ENCODE measurements around the gene LRRN3.

DNA sequence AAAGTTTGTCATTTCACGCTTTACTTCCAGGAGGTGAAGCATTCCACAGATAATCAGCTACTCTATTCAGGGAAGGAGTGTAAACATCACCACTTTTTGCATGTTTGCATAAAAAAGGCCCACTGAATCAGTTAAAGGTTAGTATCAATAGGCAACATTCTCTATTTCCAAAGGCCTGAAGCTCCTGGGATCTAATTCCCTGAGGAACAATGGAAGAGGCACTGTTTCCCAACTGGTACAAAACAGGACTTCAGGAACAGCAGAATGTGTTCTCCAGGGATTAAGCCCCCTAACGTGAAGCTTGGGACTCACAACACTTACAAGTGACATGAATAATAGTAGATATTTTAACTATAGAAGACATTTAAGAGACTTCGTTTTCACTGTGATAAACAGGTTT lies 6.1 kb downstream of the LRRN3 start:
- no peak for TF ChIP-seq POLR2A (IDR thresholded peaks at IDR 0.05)
- TF ChIP-seq, protein P1, sequence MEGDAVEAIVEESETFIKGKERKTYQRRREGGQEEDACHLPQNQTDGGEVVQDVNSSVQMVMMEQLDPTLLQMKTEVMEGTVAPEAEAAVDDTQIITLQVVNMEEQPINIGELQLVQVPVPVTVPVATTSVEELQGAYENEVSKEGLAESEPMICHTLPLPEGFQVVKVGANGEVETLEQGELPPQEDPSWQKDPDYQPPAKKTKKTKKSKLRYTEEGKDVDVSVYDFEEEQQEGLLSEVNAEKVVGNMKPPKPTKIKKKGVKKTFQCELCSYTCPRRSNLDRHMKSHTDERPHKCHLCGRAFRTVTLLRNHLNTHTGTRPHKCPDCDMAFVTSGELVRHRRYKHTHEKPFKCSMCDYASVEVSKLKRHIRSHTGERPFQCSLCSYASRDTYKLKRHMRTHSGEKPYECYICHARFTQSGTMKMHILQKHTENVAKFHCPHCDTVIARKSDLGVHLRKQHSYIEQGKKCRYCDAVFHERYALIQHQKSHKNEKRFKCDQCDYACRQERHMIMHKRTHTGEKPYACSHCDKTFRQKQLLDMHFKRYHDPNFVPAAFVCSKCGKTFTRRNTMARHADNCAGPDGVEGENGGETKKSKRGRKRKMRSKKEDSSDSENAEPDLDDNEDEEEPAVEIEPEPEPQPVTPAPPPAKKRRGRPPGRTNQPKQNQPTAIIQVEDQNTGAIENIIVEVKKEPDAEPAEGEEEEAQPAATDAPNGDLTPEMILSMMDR (IDR thresholded peaks at IDR 0.05) = no peak

Data from testis (tissue), 2 donors.